Pancreas (tissue), 10 donors: ENCODE measurements around the gene MTA1. TPM values are rescaled to one million over a fixed set of nuclear protein-coding genes. Genes with fewer than 3 reads are reported as not detected.

Experiments used
- ATAC-seq, 4 donors: fragments of 200-7000 bp; cut with Tn5 transposase; one replicate each; pipeline versions ENCODE4 v1.8.0 to v1.9.1; 2020; ENCODE audit warnings: mild to moderate bottlenecking in 4 of 4, moderate library complexity in 4 of 4
- DNase-seq, 6 donors: peaks; one replicate each; pipeline ENCODE4 v3.0.0-alpha.2; 2020
- FAIRE-seq: peaks from 2 replicates; lab custom pipeline; 2012; peaks lifted over from hg19 to GRCh38; lab: Jason Lieb, UNC
- H3K27ac ChIP-seq, 4 donors: fragments of 200-600 bp; sonication (generic); 1 replicate in 3 of 4; 2 replicates in 1 of 4; pipeline versions ENCODE4 v1.5.0 to v1.8.0; 2020
- H3K27me3 ChIP-seq, 4 donors: fragments of 200-600 bp; one replicate each; pipeline ENCODE4 v1.8.0; 2021
- H3K36me3 ChIP-seq, 3 donors: fragments of 200-600 bp; sonication (generic) in 1 of 3; one replicate each; pipeline versions ENCODE4 v1.5.0 to v1.8.0; 2020 to 2021
- H3K4me1 ChIP-seq, 3 donors: fragments of 200-600 bp; one replicate each; pipeline ENCODE4 v1.8.0; 2021
- H3K4me3 ChIP-seq, 4 donors: fragments of 200-600 bp; sonication (generic) in 2 of 4; one replicate each; pipeline versions ENCODE4 v1.5.0 to v1.8.0; 2020 to 2021
- H3K9me3 ChIP-seq, 4 donors: fragments of 200-600 bp; one replicate each; pipeline ENCODE4 v1.8.0; 2021
- WGBS, 2 donors: extraction: QIAGEN DNeasy Blood & Tissue Kit; methylation state at CpG; one replicate each; pipeline ENCODE4 v1.1.7; 2013; 5-methylcytosine and 5-hydroxymethylcytosine counted together
- intact Hi-C, 3 donors: fragments of 100-400 bp; cut with DNase I; formaldehyde crosslinking; loops; one replicate each; pipeline versions ENCODE4 v1.11.1 to v1.14.2; 2022
- polyA plus RNA-seq, 2 donors: library from polyadenylated mRNA; stranded (reverse); fragments of 200-250 nt; gene quantifications; one replicate each; pipeline ENCODE4 v1.2.3, GENCODE V29; 2013
- total RNA-seq, 6 donors: library from RNA; stranded (reverse); fragmentation: NEBNext Ultra II Directional in 4 of 6; extraction: Animal tissue kit (Norgen Biotek cat#: 25700) in 4 of 6; gene quantifications; one replicate each; pipeline versions ENCODE4 v1.2.1 to v1.2.4, GENCODE V29; 2021 to 2023
- TF ChIP-seq, protein P1 (sequence below), 4 donors: fragments of 200-600 bp; sonication (generic) in 3 of 4; IDR thresholded peaks; one replicate each; pipeline versions ENCODE4 v1.5.0 to v1.8.0; 2021; ENCODE audit warnings: antibody characterized with exemption in 4 of 4
- donor health status: healthy with polysubstance abuse.
- donor health status: DM: no; HTN: no; CAD: no; lungs with moderate emphysema.
- donor health status: DM: no; HTN: no; CAD: no.
- donor health status: control.
- donor health status: control.
- donor health status: Bipolar disorder and iron deficiency.
- donor health status: DM: yes; HTN: yes; CAD: no.
- donor health status: DM: no; HTN: no; CAD: no.
- donor health status: DM: no; HTN: no; CAD: no.
- donor health status: DM: yes; HTN: yes; CAD: no.

Gene MTA1
- total RNA-seq (10 to 100 TPM; 34.8 to 68.6 (median 51.6) TPM), polyA plus RNA-seq (100 to 1,000 TPM; 115 to 138 TPM)

GRCh38 chr14:105419195-105420091, at the start of gene MTA1:
MTA1 (plus strand) TSS chr14:105419827; CDS start chr14:105420036, 209 bp downstream.
- WGBS, 2 donors: 1 to 2% methylated on average over 44 to 92 of the region's 96 CpGs
- FAIRE-seq: no peak
- Histone ChIP-seq H3K36me3 (no peaks in the 10 kb centered on the region), H3K4me1 (peaks cover 0 to 13% (median 6%) of the 10 kb centered on the region in 3 donors), H3K9me3 (no peaks in the 10 kb centered on the region), H3K27me3 (no peaks in the 10 kb centered on the region), H3K4me3 (peak within 1 kb of the TSS; percentile 46 to 78 (median 72)), H3K27ac (peak within 1 kb of the TSS; percentile 39 to 62 (median 40))
- TF ChIP-seq, protein P1, sequence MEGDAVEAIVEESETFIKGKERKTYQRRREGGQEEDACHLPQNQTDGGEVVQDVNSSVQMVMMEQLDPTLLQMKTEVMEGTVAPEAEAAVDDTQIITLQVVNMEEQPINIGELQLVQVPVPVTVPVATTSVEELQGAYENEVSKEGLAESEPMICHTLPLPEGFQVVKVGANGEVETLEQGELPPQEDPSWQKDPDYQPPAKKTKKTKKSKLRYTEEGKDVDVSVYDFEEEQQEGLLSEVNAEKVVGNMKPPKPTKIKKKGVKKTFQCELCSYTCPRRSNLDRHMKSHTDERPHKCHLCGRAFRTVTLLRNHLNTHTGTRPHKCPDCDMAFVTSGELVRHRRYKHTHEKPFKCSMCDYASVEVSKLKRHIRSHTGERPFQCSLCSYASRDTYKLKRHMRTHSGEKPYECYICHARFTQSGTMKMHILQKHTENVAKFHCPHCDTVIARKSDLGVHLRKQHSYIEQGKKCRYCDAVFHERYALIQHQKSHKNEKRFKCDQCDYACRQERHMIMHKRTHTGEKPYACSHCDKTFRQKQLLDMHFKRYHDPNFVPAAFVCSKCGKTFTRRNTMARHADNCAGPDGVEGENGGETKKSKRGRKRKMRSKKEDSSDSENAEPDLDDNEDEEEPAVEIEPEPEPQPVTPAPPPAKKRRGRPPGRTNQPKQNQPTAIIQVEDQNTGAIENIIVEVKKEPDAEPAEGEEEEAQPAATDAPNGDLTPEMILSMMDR (IDR thresholded peaks at IDR 0.05): no peak
- ATAC-seq: peak; percentile 59 to 79 (median 72)
- intact Hi-C loops: no loop called here
- DNase-seq: peak in 3 of 6 donors; percentile 60 to 78 (median 76)

DNA sequence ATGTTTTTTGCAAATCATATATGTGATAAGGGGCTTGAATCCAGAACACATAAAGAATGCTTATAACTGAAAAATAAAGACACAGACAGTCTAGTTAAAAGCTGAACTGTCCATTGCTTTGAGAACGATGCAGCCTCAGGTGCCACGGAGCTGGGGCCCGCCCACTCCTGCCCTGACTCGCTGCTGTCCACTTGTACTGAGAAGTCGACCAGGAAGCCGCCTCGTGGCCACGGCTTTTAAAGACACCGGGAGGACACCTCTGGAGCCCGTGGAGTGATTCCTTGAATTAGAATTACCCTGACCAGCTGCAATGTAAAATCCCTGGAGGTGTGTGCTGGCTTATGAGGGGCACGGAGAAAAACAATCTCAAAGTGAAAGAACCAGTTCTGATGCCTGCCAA, 45.2 kb upstream of the MTA1 start:
- Histone ChIP-seq H3K36me3 (peaks cover 0 to 7% (median 5%) of the 10 kb centered on the region in 3 donors), H3K9me3 (no peaks in the 10 kb centered on the region), H3K27ac (no peak overlapping the region), H3K4me1 (no peaks in the 10 kb centered on the region), H3K27me3 (no peaks in the 10 kb centered on the region), H3K4me3 (no peak overlapping the region)
- TF ChIP-seq, protein P1 (IDR thresholded peaks at IDR 0.05): no peak
- DNase-seq: no peak
- no peak for ATAC-seq
- WGBS, 2 donors: 82 to 87% methylated on average over 11 of the region's 11 CpGs
- no peak for FAIRE-seq
- intact Hi-C loops: loop anchor here in 2 of 3 donors (5.0 kb wide), 1 partner anchor 113 kb away; the partner anchor contains the start of gene CRIP1 (in 2 of the 2)

GRCh38 chr14:105375635-105376057, 44.0 kb upstream of the MTA1 start:
- no peak for DNase-seq
- no peak overlapping the region for H3K27ac ChIP-seq
- peaks cover 0 to 9% (median 0%) of the 10 kb centered on the region in 3 donors for H3K36me3 ChIP-seq
- intact Hi-C loops: no loop called here
- 86 to 95% methylated on average over 4 of the region's 4 CpGs for WGBS, 2 donors
- FAIRE-seq: no peak
- no peak for ATAC-seq
- TF ChIP-seq, protein P1 (IDR thresholded peaks at IDR 0.05): no peak
- H3K9me3 ChIP-seq: no peaks in the 10 kb centered on the region
- H3K4me3 ChIP-seq: no peak overlapping the region
- no peaks in the 10 kb centered on the region for H3K27me3 ChIP-seq
- H3K4me1 ChIP-seq: no peaks in the 10 kb centered on the region

DNA sequence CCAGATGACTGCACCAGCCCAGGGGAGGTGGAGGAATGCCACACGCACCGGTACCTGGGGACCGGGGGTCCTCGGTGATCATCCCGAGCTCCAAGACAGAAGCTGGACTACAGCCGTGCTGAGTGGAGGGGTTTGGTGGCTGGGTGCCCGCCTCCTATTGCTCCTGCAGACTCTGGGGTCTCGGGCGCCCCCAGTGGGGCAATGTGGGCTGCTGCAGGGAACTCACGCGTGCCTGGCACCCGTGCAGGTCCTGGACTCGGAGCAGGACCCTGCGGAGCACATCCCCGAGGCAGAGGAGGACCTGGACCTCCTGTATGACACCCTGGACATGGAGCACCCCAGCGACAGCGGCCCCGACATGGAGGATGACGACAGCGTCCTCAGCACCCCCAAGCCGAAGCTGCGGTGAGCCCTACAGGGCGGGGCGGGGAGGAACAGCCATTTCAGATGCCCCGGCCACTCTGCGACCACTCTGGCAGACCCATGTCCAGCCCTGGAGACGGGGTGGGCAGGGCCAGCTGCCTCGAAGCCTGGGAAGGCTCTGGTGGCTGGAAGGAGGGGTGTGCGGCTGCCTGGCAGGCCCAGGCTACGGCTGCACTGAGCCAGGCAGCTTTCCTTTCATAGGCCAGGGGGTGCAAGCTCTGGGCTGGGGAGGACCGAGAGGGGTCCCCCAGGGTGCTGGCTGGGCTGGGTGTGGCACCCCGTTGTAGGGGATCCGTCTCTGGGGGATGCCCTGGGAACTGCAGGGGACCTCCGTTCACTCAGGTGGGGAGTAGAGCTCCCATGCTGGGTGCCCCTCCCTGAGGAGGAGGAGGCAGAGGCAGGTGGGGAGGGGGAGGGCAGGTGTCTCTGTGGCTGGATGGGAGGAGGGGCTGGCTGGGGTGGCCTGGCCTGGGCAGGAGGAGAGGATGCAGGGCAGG, 42.8 kb upstream of the MTA1 start:
- H3K36me3 ChIP-seq: peaks cover 0 to 9% (median 0%) of the 10 kb centered on the region in 3 donors
- TF ChIP-seq, protein P1 (IDR thresholded peaks at IDR 0.05): no peak
- H3K27me3 ChIP-seq: no peaks in the 10 kb centered on the region
- H3K4me1 ChIP-seq: no peaks in the 10 kb centered on the region
- ATAC-seq (peak in 1 of 4 donors; percentile 11), FAIRE-seq (no peak), DNase-seq (peak in 2 of 6 donors; percentile 31 to 74)
- no peak overlapping the region for H3K27ac ChIP-seq
- no peaks in the 10 kb centered on the region for H3K9me3 ChIP-seq
- H3K4me3 ChIP-seq: no peak overlapping the region
- 86 to 88% methylated on average over 34 of the region's 34 CpGs for WGBS, 2 donors
- intact Hi-C loops: no loop called here
